HG03457 (cell line): ENCODE data around the gene PDCD1LG2.
A peak's percentile ranks its signal among the peaks of the same experiment; 100 is the strongest.

Experiments
- ATAC-seq: cut with Tn5 transposase; IDR thresholded peaks from one replicate; pipeline ENCODE4 v1.9.1; 2021; ENCODE audit warnings: moderate number of reproducible peaks; ENCODE audit not compliant: unreplicated experiment

PDCD1LG2 gene

GRCh38 chr9:5608298-5609225, 98.2 kb downstream of the PDCD1LG2 start:
- no peak for ATAC-seq

- ATAC-seq = no peak
Measured at GRCh38 chr9:5609226-5609596, 98.9 kb downstream of the PDCD1LG2 start.

GRCh38 chr9:5610491-5610890, 100.2 kb downstream of the PDCD1LG2 start:
- no peak for ATAC-seq

GRCh38 chr9:5611321-5612184, 101.2 kb downstream of the PDCD1LG2 start:
- no peak for ATAC-seq

- ATAC-seq = no peak
Measured at GRCh38 chr9:5612185-5612530, 101.8 kb downstream of the PDCD1LG2 start.

GRCh38 chr9:5614192-5614591, 103.9 kb downstream of the PDCD1LG2 start:
- no peak for ATAC-seq

- no peak for ATAC-seq
Measured at GRCh38 chr9:5614985-5615384, 104.7 kb downstream of the PDCD1LG2 start.

- ATAC-seq = peak; percentile 92
Measured at GRCh38 chr9:5617749-5618148, 107.4 kb downstream of the PDCD1LG2 start.

GRCh38 chr9:5620494-5620893, 110.2 kb downstream of the PDCD1LG2 start:
- no peak for ATAC-seq
